GOT3 (cell line): ENCODE measurements around the gene ARHGEF37.

Experiments used
- DNase-seq: peaks from one replicate; lab custom pipeline; 2025; ENCODE audit warnings: mixed read lengths; lab: John Stamatoyannopoulos, UW

Gene ARHGEF37

GRCh38 chr5:149600932-149601331 lies 19.6 kb downstream of the ARHGEF37 start:
- no peak for DNase-seq

GRCh38 chr5:149603210-149603609 lies 21.9 kb downstream of the ARHGEF37 start:
- DNase-seq: no peak

DNA sequence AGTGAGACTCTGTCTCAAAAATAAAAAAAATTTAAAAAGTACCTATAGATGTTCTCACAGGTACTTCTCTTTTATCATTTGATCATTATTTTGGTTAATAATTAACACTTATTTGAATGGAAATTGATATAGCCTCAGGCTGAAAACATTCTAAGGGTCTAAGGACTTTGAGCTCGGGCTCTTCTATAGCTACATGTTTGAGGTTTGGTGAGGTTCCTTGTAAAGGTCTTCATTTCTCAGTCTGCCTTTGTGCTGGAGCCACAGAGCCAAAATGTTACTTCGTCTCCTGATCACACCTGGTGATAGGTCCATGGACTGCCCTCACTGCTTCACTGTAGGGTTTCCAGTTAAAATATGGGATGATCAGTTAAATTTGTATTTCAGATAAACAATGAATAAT lies 22.6 kb downstream of the ARHGEF37 start:
- no peak for DNase-seq

GRCh38 chr5:149604321-149604720 lies 23.0 kb downstream of the ARHGEF37 start:
- DNase-seq: no peak

- DNase-seq: no peak
Measured at GRCh38 chr5:149605354-149605997, 24.2 kb downstream of the ARHGEF37 start.

GRCh38 chr5:149605998-149606724 lies 24.9 kb downstream of the ARHGEF37 start:
- DNase-seq: no peak

DNA sequence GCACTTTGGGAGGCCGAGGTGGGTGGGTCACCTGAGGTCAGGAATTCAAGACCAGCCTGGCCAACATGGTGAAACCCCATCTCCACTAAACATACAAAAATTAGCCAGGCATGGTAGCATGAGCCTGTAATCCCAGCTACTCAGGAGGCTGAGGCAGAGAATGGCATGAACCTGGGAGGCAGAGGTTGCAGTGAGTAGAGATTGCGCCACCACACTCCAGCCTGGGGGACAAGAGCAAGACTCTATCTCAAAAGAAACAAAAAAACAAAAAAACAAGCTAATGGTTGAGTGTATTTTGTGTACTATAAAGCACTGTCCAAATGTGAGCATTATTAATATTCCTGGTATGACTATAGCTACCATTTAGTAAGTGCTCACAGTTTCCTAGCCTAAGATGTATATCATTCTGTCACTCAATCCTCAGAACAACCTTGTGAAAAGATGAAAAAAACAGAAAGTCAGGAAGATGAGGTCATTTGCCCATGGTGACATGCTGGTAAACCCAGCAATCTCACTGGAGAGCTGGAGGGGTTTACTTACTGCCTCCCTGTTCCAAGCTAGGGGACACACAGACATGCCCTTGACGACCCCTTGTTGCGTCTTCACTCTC lies 27.7 kb downstream of the ARHGEF37 start:
- DNase-seq: no peak

- no peak for DNase-seq
Measured at GRCh38 chr5:149609640-149610219, 28.4 kb downstream of the ARHGEF37 start.

DNA sequence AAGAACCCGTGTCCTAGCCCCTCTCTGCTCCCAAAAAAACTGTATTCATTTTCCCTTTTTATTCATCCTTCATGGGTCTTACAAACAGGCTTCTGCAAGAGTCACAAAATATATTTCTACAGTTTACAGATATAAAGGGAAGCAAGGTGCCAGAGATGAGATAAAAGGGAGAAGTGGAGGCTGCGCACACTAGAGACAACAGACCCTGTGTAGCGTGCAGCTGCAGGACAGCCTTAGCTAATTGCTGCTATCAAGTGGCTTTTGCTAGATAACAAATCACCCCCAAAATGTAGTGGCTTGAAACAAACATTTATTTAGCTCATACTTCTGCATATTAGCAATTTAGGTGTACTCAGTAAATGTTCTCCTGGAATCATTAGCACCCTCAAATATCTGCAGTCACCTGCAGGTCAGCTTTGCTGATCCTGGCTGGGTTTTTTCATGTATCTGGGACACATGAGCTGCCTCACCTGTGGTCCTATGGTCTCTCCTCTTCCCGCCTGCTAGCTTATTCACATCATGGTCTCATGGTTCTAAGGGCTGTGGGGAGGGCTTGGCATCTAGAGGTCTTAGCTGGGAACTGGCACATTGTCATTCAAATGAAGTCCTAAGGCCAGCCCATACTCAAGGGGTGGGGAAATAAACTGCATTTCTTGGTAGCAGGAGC lies 29.4 kb downstream of the ARHGEF37 start:
- no peak for DNase-seq

DNA sequence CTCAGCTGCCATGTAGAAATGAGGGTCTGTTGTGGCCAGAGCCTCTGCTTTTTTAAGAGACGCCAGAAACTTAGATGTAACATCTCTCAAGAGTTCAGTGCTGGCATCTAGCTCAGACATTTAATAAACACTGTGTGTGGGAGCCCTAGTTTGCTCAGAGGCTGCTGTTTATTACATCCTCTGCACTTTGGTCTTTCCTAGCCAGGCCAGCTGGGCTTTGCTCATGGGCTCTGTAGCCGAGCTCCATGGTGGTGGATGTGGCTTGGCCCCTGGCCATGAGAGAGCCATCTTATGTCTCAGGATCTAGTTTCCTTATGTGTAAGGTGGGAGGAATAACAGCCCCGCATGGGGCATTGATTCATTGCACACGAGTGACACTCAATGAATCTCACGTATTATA lies 30.0 kb downstream of the ARHGEF37 start:
- DNase-seq: no peak

- DNase-seq: no peak
Measured at GRCh38 chr5:149614034-149614907, 33.0 kb downstream of the ARHGEF37 start.

DNA sequence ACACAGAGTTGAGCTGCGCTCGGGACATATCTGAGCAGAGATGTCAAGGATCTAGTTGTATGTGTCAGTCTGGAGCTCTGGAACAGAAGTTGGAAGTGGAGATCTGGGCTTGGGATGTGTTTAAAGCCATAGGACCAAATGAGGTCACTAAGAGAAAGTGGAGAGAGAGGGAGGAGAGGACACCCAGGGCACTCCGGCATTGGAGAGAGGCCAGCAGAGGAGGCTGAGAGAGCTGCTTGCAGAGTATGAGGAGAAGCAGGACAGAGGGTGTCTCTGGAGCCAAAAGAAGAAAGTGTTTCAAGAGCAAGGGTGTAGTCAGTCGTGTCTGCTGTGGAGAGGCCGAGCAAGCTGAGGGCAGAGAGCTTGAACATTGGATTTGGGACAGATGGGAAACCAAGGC lies 34.7 kb downstream of the ARHGEF37 start:
- no peak for DNase-seq

GRCh38 chr5:149616727-149617285 lies 35.5 kb downstream of the ARHGEF37 start:
- no peak for DNase-seq

DNA sequence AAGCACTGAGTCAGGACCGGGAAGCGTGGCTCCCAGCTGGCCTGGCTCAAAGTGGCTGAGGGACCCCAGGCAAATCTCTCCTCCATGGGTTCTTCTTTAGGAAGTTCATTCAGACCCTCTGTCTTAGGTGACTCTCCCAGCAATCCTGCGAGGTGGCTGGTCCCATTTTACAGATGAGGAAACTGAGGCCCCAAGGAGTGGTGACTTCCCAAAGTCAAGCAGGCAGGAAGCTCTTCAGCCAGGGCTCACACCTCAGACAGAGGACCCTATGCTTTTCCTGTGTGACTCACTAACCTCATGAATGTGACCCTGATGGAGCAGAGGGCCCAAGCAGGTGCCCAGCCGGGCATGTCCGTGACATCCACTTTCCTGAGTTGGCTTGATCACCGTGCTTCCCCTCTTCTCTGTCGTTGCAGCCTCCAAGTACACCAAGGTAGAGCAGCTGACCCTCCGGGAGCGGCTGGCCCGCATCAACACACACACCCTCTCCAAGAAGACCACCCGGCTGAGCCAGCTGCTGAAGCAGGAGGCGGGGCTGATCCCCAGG lies 36.5 kb downstream of the ARHGEF37 start:
- DNase-seq: no peak

DNA sequence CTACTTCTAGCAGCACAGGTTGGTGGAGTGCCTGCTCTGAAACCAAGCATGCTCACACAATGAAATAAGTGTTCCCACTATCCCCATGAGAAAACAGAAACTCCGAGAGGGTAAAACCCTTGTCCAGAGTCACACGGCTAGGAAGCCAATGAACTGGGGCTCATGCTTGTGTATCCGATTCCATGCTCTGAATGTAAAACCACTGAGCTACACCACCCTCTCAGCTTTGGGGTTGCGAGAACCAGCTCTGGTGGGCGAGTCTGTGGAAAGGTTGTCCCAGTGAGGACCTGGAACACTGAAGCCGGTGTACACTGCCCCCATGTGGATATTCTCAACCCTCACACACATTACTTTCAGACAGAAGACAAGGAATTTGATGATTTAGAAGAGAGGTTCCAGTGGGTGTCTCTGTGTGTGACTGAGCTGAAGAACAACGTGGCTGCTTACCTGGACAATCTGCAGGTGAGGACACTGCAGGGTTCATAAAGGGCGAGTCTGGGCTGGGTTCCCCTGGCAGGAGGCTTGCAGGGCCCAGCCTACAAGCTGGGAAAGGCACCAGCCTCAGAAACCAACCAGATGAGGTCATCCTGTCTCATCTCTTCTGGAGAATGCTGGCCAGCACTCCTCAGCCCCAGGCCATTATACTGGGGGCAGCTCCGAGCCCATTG lies 37.4 kb downstream of the ARHGEF37 start:
- DNase-seq: no peak

GRCh38 chr5:149621415-149622098 lies 40.3 kb downstream of the ARHGEF37 start:
- no peak for DNase-seq

- DNase-seq: no peak
Measured at GRCh38 chr5:149622466-149622865, 41.2 kb downstream of the ARHGEF37 start.

- DNase-seq: no peak
Measured at GRCh38 chr5:149623473-149623872, 42.2 kb downstream of the ARHGEF37 start.

GRCh38 chr5:149627070-149627469 lies 45.8 kb downstream of the ARHGEF37 start:
- DNase-seq: no peak

DNA sequence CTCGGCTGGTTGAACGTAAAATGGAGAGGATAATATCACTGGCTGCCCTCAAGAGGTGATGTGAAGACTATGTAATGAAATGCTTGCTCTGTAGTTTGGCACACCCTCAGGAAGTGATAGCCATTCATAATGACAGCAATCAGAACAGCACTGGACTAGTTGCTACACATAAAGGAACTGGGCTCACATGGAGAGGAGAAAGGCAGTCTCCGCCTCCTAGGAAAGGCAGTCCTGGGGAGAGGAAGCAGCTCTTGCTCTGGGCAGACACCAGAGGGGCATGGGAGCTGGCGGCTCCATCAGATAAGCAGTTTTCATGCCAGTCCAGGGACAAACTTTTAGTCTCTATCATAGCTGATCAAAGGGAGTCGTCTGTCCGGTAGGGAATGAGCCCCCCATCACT lies 46.9 kb downstream of the ARHGEF37 start:
- DNase-seq: no peak
